IMR-90 (cell line): Measurements from ENCODE around the gene CXCL9.

ENCODE experiments used
- CEBPB ChIP-seq: IDR thresholded peaks from 2 replicates; pipeline ENCODE4 v1.6.1; 2012; ENCODE audit warnings: low read depth, low read length, improper control_type of control experiment
- MAZ ChIP-seq: IDR thresholded peaks from 2 replicates; pipeline ENCODE4 v1.6.1; 2012; ENCODE audit warnings: low read depth, mild to moderate bottlenecking, low read length, improper control_type of control experiment, moderate library complexity, borderline replicate concordance
- POLR2A ChIP-seq: IDR thresholded peaks from 2 replicates; pipeline ENCODE4 v1.6.1; 2012; ENCODE audit warnings: mild to moderate bottlenecking, low read depth, low read length
- TF ChIP-seq, protein P1 (sequence below): conservative IDR thresholded peaks from 2 replicates; pipeline ENCODE4 v1.5.1; 2012; ENCODE audit warnings: mild to moderate bottlenecking, low read depth, low read length, improper control_type of control experiment

DNA sequence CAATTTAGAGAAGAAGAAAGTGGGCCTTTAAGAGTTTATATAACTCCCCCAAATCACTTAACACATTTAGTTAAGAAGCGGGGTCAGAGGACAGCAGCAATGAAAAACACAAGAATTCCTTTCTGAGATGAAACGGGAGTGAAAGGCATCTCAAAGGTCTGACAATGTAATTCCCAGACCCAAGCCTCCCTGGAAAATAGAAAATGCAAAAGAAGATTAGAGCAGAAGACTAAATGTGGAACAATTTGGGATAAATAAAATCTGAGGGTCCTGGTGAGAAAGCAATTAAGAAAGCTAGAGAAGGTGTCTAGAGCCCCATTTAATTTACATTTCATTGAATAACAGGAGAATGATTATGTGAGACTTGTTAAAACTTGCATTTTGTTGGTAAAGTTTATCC lies 48.1 kb upstream of the CXCL9 start:
- TF ChIP-seq, protein P1, sequence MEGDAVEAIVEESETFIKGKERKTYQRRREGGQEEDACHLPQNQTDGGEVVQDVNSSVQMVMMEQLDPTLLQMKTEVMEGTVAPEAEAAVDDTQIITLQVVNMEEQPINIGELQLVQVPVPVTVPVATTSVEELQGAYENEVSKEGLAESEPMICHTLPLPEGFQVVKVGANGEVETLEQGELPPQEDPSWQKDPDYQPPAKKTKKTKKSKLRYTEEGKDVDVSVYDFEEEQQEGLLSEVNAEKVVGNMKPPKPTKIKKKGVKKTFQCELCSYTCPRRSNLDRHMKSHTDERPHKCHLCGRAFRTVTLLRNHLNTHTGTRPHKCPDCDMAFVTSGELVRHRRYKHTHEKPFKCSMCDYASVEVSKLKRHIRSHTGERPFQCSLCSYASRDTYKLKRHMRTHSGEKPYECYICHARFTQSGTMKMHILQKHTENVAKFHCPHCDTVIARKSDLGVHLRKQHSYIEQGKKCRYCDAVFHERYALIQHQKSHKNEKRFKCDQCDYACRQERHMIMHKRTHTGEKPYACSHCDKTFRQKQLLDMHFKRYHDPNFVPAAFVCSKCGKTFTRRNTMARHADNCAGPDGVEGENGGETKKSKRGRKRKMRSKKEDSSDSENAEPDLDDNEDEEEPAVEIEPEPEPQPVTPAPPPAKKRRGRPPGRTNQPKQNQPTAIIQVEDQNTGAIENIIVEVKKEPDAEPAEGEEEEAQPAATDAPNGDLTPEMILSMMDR = no peak
- TF ChIP-seq POLR2A = no peak
- no peak for TF ChIP-seq MAZ
- no peak for TF ChIP-seq CEBPB
